Measurements from ENCODE around the gene TGFBR2.

- TF ChIP-seq CTCF (IDR thresholded peaks at IDR 0.05) = no peak
- TF ChIP-seq EP300 (IDR thresholded peaks at IDR 0.05) = no peak
These were observed 76.2 kb downstream of the TGFBR2 start for GRCh38 chr3:30682434-30683155.
